Nephron progenitor cell (in vitro differentiated cells): ENCODE results near the gene PTGIS.
"Not testable (repeated sequence)": the region's sequence is repeated elsewhere in the genome, so short reads cannot be mapped to it uniquely, and the experiment has no call there.

Experiments used
- DNase-seq: peaks from one replicate; pipeline ENCODE4 v3.0.0; 2021
- H3K27ac Mint-ChIP-seq: 2 replicates; pipeline ENCODE4 v1.8.0; 2021; ENCODE audit warnings: mild to moderate bottlenecking, moderate library complexity, mixed read lengths
- H3K27me3 Mint-ChIP-seq: 2 replicates; pipeline ENCODE4 v1.8.0; 2021; ENCODE audit warnings: mild to moderate bottlenecking, low read depth, mixed read lengths; ENCODE audit not compliant: poor library complexity
- H3K36me3 Mint-ChIP-seq: 2 replicates; pipeline ENCODE4 v1.8.0; 2021; ENCODE audit warnings: low read depth, mixed read lengths
- H3K4me1 Mint-ChIP-seq: 2 replicates; pipeline ENCODE4 v1.8.0; 2021; ENCODE audit warnings: mixed read lengths
- H3K4me3 Mint-ChIP-seq: 2 replicates; pipeline ENCODE4 v1.8.0; 2021; ENCODE audit warnings: mild to moderate bottlenecking, moderate library complexity, mixed read lengths
- H3K9me3 Mint-ChIP-seq: 2 replicates; pipeline ENCODE4 v1.8.0; 2021; ENCODE audit warnings: mild to moderate bottlenecking, moderate library complexity, mixed read lengths
- CTCF ChIP-seq: fragments of 200-600 bp; sonication (generic); IDR thresholded peaks from 2 replicates; pipeline ENCODE4 v1.5.0; 2021; ENCODE audit warnings: antibody characterized with exemption

Gene PTGIS

GRCh38 chr20:49570161-49570827 is 2.4 kb upstream of the PTGIS start:
- Mint-ChIP-seq H3K36me3 (no peaks in the 10 kb centered on the region), H3K4me3 (peak overlapping the region; percentile 12), H3K9me3 (no peaks in the 10 kb centered on the region), H3K27me3 (peaks cover 16% of the 10 kb centered on the region), H3K4me1 (peaks cover 42% of the 10 kb centered on the region), H3K27ac (no peak overlapping the region)
- TF ChIP-seq CTCF = no peak
- no peak for DNase-seq

GRCh38 chr20:49569411-49570115 is 1.6 kb upstream of the PTGIS start:
- H3K27me3 Mint-ChIP-seq = peaks cover 16% of the 10 kb centered on the region
- peak overlapping the region; percentile 68 for H3K4me3 Mint-ChIP-seq
- no peaks in the 10 kb centered on the region for H3K9me3 Mint-ChIP-seq
- H3K4me1 Mint-ChIP-seq = peaks cover 42% of the 10 kb centered on the region
- H3K27ac Mint-ChIP-seq = no peak overlapping the region
- no peak for TF ChIP-seq CTCF
- no peak for DNase-seq
- no peaks in the 10 kb centered on the region for H3K36me3 Mint-ChIP-seq

GRCh38 chr20:49568278-49569151 is 578 bp upstream of the PTGIS start:
- peaks cover 42% of the 10 kb centered on the region for H3K4me1 Mint-ChIP-seq
- TF ChIP-seq CTCF = no peak
- H3K27ac Mint-ChIP-seq = no peak overlapping the region
- DNase-seq = peak; percentile 47
- peaks cover 4% of the 10 kb centered on the region for H3K36me3 Mint-ChIP-seq
- H3K27me3 Mint-ChIP-seq = peaks cover 16% of the 10 kb centered on the region
- H3K4me3 Mint-ChIP-seq = peak overlapping the region; percentile 88
- H3K9me3 Mint-ChIP-seq = no peaks in the 10 kb centered on the region

- H3K27ac Mint-ChIP-seq = no peak overlapping the region
- no peaks in the 10 kb centered on the region for H3K9me3 Mint-ChIP-seq
- H3K4me3 Mint-ChIP-seq = peak overlapping the region; percentile 76
- no peak for DNase-seq
- peaks cover 16% of the 10 kb centered on the region for H3K27me3 Mint-ChIP-seq
- peaks cover 7% of the 10 kb centered on the region for H3K36me3 Mint-ChIP-seq
- peaks cover 39% of the 10 kb centered on the region for H3K4me1 Mint-ChIP-seq
- no peak for TF ChIP-seq CTCF
Measured at GRCh38 chr20:49566401-49567364, 1.3 kb downstream of the PTGIS start.

- not testable (repeated sequence) for H3K27me3 Mint-ChIP-seq, H3K9me3 Mint-ChIP-seq, H3K27ac Mint-ChIP-seq, H3K4me3 Mint-ChIP-seq, DNase-seq
- peaks cover 13% of the 10 kb centered on the region for H3K36me3 Mint-ChIP-seq
- H3K4me1 Mint-ChIP-seq = peaks cover 39% of the 10 kb centered on the region
Measured at GRCh38 chr20:49564991-49565390, 2.9 kb downstream of the PTGIS start.
